Gastroesophageal sphincter (tissue), 2 donors: ENCODE measurements around the gene DDX17.

Experiments used
- POLR2A ChIP-seq, 2 donors: fragments of 450-650 bp; IDR thresholded peaks; one replicate each; pipeline ENCODE4 v1.6.1; 2017; ENCODE audit warnings: antibody characterized with exemption in 2 of 2, mild to moderate bottlenecking in 2 of 2, moderate library complexity in 1 of 2
- POLR2AphosphoS5 ChIP-seq: sonication (generic); formaldehyde crosslinking; IDR thresholded peaks from one replicate; pipeline ENCODE4 v1.6.1; 2017; ENCODE audit warnings: antibody characterized with exemption

DNA sequence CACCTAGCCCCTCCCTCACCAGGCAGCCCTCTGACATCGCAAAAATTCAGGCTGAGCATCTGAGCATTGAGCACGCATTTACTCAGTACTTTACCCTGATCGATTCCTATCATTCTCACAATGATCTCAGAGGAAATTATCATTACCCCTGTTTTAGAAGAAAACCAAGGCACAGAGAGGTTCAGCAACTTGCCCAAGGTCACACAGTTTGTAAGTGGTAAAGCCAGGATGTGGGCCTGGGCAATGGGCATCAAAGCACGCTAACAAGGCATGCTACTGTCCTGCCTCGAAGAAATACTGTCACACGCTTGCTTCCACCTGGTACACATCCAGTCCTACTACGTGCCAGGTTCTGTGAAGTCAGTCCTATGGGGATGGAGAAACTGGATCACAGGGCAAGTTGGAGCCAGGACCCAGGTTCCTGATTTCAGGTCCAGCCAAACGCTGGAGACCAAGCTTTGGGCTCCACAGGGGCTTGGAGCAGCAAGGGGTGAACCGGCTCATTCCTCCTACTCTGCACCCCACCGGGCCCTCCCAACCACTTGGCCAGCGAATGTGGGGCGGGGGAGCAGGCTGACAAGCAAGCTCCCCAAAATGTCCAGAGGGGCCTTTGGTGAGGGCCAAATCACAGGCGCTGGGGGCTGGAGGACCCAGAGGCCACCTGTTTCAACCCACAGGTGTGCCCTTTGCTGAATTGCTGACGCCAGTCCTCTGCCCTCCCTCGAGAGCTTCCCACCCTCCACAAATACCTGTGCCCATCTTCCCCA, 69.3 kb downstream of the DDX17 start:
- TF ChIP-seq POLR2A (IDR thresholded peaks at IDR 0.05): no peak
- no peak for TF ChIP-seq POLR2AphosphoS5
